AG20443 (cell line): ENCODE results near the gene DEF6.
"Not testable (repeated sequence)": the region's sequence is repeated elsewhere in the genome, so short reads cannot be mapped to it uniquely, and the experiment has no call there.

Experiments used
- DNase-seq: peaks from one replicate; pipeline ENCODE4 v3.0.0; 2012; ENCODE audit warnings: low spot score, mixed read lengths

Gene DEF6

GRCh38 chr6:35282472-35282871 is 15.1 kb upstream of the DEF6 start:
- DNase-seq = no peak

- no peak for DNase-seq
These were observed 14.3 kb upstream of the DEF6 start for GRCh38 chr6:35283361-35283760.

GRCh38 chr6:35287671-35288396 is 9.8 kb upstream of the DEF6 start:
- peak; percentile 49 for DNase-seq

- DNase-seq = no peak
These were observed 8.8 kb upstream of the DEF6 start for GRCh38 chr6:35288834-35289233.

- DNase-seq = no peak
These were observed 6.1 kb upstream of the DEF6 start for GRCh38 chr6:35291491-35291890.

- no peak for DNase-seq
These were observed 5.1 kb upstream of the DEF6 start for GRCh38 chr6:35292494-35292893.

GRCh38 chr6:35293681-35294080 is 3.9 kb upstream of the DEF6 start:
- DNase-seq = no peak

GRCh38 chr6:35294308-35294945 is 3.2 kb upstream of the DEF6 start:
- peak; percentile 70 for DNase-seq

- DNase-seq = no peak
These were observed 2.6 kb upstream of the DEF6 start for GRCh38 chr6:35295036-35295435.

- DNase-seq = no peak
These were observed 1.9 kb upstream of the DEF6 start for GRCh38 chr6:35295521-35296315.

- DNase-seq = no peak
These were observed 552 bp upstream of the DEF6 start for GRCh38 chr6:35296931-35297600.

GRCh38 chr6:35298625-35299140 is 1.1 kb downstream of the DEF6 start:
- DNase-seq = no peak

GRCh38 chr6:35299674-35300073 is 2.1 kb downstream of the DEF6 start:
- no peak for DNase-seq

- DNase-seq = no peak
These were observed 3.2 kb downstream of the DEF6 start for GRCh38 chr6:35300848-35301247.

GRCh38 chr6:35302604-35303241 is 5.1 kb downstream of the DEF6 start:
- no peak for DNase-seq

- no peak for DNase-seq
These were observed 6.7 kb downstream of the DEF6 start for GRCh38 chr6:35304299-35304698.

- no peak for DNase-seq
These were observed 7.5 kb downstream of the DEF6 start for GRCh38 chr6:35305117-35305516.

- DNase-seq = not testable (repeated sequence)
These were observed 9.5 kb downstream of the DEF6 start for GRCh38 chr6:35307138-35307537.

GRCh38 chr6:35308543-35308942 is 10.9 kb downstream of the DEF6 start:
- not testable (repeated sequence) for DNase-seq

- DNase-seq = no peak
These were observed 12.1 kb downstream of the DEF6 start for GRCh38 chr6:35309611-35310264.

GRCh38 chr6:35310265-35310831 is 12.7 kb downstream of the DEF6 start:
- DNase-seq = no peak
